ENCODE data around the gene MAD2L1BP. TPM values are rescaled to one million over a fixed set of nuclear protein-coding genes. Genes with fewer than 3 reads are reported as not detected.

The MAD2L1BP gene
- total RNA-seq, 1 experiment from 2014 or later = 25.7 TPM

- no TSS peak for BruUV-seq (replicated peaks)
- H3F3A ChIP-seq (ENCODE audit: insufficient read depth, low read depth) = 0 out of 2 replicates have a peak, but pooled peaks cover 4% of the 10 kb centered on the region
- no peaks in the 10 kb centered on the region for H4K20me1 ChIP-seq (ENCODE audit: insufficient read depth)
- DNase-seq = no peak
- ChIA-PET CTCF (interaction anchor here (0.9 kb wide), 1 partner anchor 73 kb away, joined by 4 read pairs; no protein-coding TSS in a partner anchor), POLR2A (ENCODE audit: unreplicated experiment) (no interaction called here)
- H3K36me3 ChIP-seq (ENCODE audit: low read depth) = no peaks in the 10 kb centered on the region
- no peak overlapping the region for H3K27ac ChIP-seq
- no peaks in the 10 kb centered on the region for H3K9me3 ChIP-seq (ENCODE audit: insufficient read depth, low read depth)
- no peak overlapping the region for H3K4me2 ChIP-seq
- no peak overlapping the region for H2AFZ ChIP-seq
- intact Hi-C loops (cut with micrococcal nuclease; ENCODE audit: unreplicated experiment) = no loop called here
- no peaks in the 10 kb centered on the region for H3K4me1 ChIP-seq (replicated peaks; ENCODE audit: insufficient read depth)
- no peaks in the 10 kb centered on the region for H3K79me2 ChIP-seq (ENCODE audit: low read depth)
- H3K9me2 ChIP-seq (ENCODE audit: insufficient read depth) = no peaks in the 10 kb centered on the region
- no peaks in the 10 kb centered on the region for H3K27me3 ChIP-seq (ENCODE audit: insufficient read depth, low read depth)
- no peak for TF ChIP-seq EZH2 (IDR thresholded peaks at IDR 0.05; ENCODE audit: low read depth)
- no peak for TF ChIP-seq CTCF (conservative IDR thresholded peaks at IDR 0.05)
- H3K4me3 ChIP-seq = no peak overlapping the region
Measured at GRCh38 chr6:43593938-43594337, 41.7 kb upstream of the MAD2L1BP start.

DNA sequence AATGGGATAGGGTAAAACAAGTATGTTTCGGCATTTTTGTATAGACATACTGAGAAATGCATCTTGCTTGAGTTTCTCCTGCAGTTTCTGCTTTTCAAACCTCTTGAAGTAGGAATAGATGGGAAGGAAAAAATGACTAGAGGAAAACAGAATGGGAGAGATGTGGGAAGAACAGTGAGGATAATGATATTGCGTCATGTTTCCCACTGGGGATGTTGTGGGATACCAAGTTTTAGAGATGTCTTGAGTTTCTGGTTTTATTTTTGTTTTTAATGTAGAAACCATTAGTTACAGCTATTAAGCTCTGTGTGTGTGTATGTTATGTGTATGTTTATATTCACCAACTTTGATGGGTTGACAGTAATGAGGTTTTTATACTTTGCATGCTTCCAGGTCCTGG, 35.0 kb upstream of the MAD2L1BP start:
- intact Hi-C loops (cut with micrococcal nuclease; ENCODE audit: unreplicated experiment) = no loop called here
- Histone ChIP-seq H3K9me2 (ENCODE audit: insufficient read depth) (no peaks in the 10 kb centered on the region), H3K36me3 (ENCODE audit: low read depth) (no peaks in the 10 kb centered on the region), H3K27ac (no peak overlapping the region), H3K79me2 (ENCODE audit: low read depth) (no peaks in the 10 kb centered on the region), H3K4me1 (replicated peaks; ENCODE audit: insufficient read depth) (no peaks in the 10 kb centered on the region), H3K4me3 (no peak overlapping the region), H3K9me3 (ENCODE audit: insufficient read depth, low read depth) (no peaks in the 10 kb centered on the region), H2AFZ (no peak overlapping the region), H3K4me2 (no peak overlapping the region), H4K20me1 (ENCODE audit: insufficient read depth) (no peaks in the 10 kb centered on the region), H3K27me3 (ENCODE audit: insufficient read depth, low read depth) (no peaks in the 10 kb centered on the region), H3F3A (ENCODE audit: insufficient read depth, low read depth) (0 out of 2 replicates have a peak, but pooled peaks cover 9% of the 10 kb centered on the region)
- BruUV-seq (replicated peaks) = no TSS peak
- CTCF ChIA-PET = interaction anchor here (0.6 kb wide), 1 partner anchor 732 kb away, joined by 3 read pairs; no protein-coding TSS in a partner anchor
- POLR2A ChIA-PET (ENCODE audit: unreplicated experiment) = no interaction called here
- DNase-seq = no peak
- TF ChIP-seq CTCF (conservative IDR thresholded peaks at IDR 0.05) (no peak), EZH2 (IDR thresholded peaks at IDR 0.05; ENCODE audit: low read depth) (no peak)

GRCh38 chr6:43604174-43604573, 31.5 kb upstream of the MAD2L1BP start:
- DNase-seq = no peak
- CTCF ChIA-PET = no interaction called here
- no peak overlapping the region for H3K4me2 ChIP-seq
- no peaks in the 10 kb centered on the region for H4K20me1 ChIP-seq (ENCODE audit: insufficient read depth)
- no peaks in the 10 kb centered on the region for H3K79me2 ChIP-seq (ENCODE audit: low read depth)
- H3K9me2 ChIP-seq (ENCODE audit: insufficient read depth) = no peaks in the 10 kb centered on the region
- H3K27ac ChIP-seq = no peak overlapping the region
- BruUV-seq (replicated peaks) = no TSS peak
- peaks cover 29% of the 10 kb centered on the region; the same call in 1 of the 2 replicates for H3F3A ChIP-seq (ENCODE audit: insufficient read depth, low read depth)
- no peaks in the 10 kb centered on the region for H3K9me3 ChIP-seq (ENCODE audit: insufficient read depth, low read depth)
- H3K4me1 ChIP-seq (replicated peaks; ENCODE audit: insufficient read depth) = no peaks in the 10 kb centered on the region
- POLR2A ChIA-PET (ENCODE audit: unreplicated experiment) = no interaction called here
- no peak overlapping the region for H3K4me3 ChIP-seq
- no peaks in the 10 kb centered on the region for H3K36me3 ChIP-seq (ENCODE audit: low read depth)
- H2AFZ ChIP-seq = no peak overlapping the region
- no peak for TF ChIP-seq CTCF (conservative IDR thresholded peaks at IDR 0.05)
- TF ChIP-seq EZH2 (IDR thresholded peaks at IDR 0.05; ENCODE audit: low read depth) = no peak
- intact Hi-C loops (cut with micrococcal nuclease; ENCODE audit: unreplicated experiment) = no loop called here
- no peaks in the 10 kb centered on the region for H3K27me3 ChIP-seq (ENCODE audit: insufficient read depth, low read depth)

Measured in PC-9 (cell line).